Subcutaneous adipose tissue (tissue), 4 donors: ENCODE data around the gene GRID1. TPM values are rescaled to one million over a fixed set of nuclear protein-coding genes. Genes with fewer than 3 reads are reported as not detected.

Experiments used
- CTCF ChIP-seq: fragments of 450-650 bp; IDR thresholded peaks from one replicate; pipeline ENCODE4 v1.5.1; 2016; ENCODE audit warnings: low read depth, mild to moderate bottlenecking, control low read depth, antibody characterized with exemption, moderate library complexity
- total RNA-seq, 4 donors: library from RNA; depleted of rRNA; stranded (reverse); fragments of >200 nt; gene quantifications; one replicate each; pipeline ENCODE4 v1.1.0, GENCODE V29; 2016

GRID1 gene
- total RNA-seq, 4 donors from 2014 or later, result 0.49 to 2.0 (median 1.1) TPM

DNA sequence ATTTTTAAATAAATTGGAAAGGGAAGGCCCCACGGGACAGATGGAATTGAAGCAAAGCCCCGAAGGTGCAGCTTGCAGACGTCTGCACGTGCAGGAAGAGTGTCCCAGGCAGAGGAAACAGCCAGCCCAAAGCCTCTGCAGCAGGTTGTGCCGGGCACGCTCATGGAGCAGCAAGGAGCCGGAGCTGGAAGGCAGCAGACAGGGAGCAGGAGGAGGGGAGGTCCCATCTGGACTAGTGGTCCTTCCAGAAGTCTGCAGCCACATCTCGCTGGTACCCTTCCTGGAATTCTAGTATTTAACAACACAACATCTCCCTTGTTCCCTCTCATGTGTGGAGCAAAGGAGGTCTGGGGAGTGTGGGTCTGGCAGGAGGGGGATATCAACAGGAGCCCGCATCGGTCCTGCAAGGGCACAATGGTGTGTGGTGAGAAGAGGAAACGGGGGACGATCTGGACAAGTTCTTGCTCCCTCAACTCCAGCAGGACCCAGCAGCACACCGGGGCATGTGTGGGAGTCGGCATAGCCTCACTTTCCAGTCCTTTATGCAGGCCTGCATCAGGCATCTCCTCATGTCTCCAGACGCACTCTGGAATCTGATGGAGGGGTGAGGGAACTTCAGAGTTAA is 169.3 kb downstream of the GRID1 start:
- no peak for TF ChIP-seq CTCF

DNA sequence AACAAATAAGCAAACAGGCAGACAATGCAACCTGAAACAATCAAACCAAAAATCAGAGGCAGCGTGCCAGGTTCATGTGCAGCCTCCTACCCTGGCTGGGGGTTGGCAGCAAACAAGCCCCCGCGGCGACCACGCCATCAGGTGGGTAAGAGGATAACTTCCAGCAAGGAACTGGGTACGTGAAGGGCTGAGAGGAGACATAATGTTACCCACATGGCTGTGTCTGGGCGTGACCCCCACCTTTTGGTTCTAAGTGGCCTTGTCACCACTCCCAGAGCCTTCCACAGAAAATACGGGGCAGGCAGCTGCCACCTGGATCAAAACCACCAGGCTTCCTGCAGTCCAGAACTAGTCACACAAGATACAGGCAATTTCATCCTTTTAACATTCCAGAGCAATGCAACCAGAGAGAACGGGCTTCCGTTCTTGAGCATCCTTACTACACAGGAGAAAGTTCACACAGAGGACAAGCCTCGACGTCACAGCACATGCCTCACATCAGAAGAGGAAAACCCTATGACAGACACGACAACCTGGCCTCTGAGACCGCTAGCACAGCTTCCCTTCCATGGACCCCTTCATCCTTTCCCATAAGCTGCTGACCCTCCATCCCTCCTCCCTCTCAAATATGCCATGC is 171.0 kb downstream of the GRID1 start:
- no peak for TF ChIP-seq CTCF

- no peak for TF ChIP-seq CTCF
Observed at GRCh38 chr10:86194684-86195083, 171.9 kb downstream of the GRID1 start.

DNA sequence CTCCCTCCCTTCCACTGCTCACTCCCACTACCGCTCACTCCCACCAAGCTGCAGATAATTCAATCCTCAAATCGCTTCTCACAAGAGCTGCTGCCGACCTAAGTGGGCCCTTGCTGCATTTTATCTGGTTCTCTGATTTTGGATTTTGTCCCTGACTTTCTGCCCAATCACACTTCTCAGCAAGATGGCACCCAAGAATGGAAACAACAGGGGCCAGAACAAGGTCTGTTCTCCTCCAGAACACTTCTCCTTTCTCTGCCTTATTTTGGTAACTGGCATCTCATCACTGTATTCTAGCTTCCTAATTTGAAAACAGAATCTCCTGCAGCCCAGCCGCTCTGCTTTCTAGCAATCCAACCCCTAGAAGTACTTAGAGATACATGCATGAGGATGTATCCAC is 172.8 kb downstream of the GRID1 start:
- no peak for TF ChIP-seq CTCF

- TF ChIP-seq CTCF, result no peak
Observed at GRCh38 chr10:86192691-86193090, 173.9 kb downstream of the GRID1 start.

DNA sequence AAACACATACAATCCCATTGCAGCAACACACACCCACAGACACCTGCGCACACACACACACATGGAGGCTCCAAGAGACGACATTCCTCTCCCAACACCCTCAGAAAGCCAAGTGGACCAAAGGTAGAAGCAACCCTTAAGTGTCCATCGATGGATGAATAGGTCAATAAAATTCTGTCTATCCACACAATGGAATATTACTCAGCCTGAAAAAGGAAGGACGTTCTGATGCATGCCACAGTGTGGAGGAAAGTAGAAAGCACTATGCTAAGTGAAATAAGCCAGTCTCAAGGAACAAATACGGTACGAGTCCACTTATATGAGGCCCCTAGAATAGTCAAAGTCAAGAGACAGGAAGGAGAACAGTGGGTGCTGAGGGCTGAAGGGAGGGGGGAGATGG is 174.4 kb downstream of the GRID1 start:
- no peak for TF ChIP-seq CTCF

DNA sequence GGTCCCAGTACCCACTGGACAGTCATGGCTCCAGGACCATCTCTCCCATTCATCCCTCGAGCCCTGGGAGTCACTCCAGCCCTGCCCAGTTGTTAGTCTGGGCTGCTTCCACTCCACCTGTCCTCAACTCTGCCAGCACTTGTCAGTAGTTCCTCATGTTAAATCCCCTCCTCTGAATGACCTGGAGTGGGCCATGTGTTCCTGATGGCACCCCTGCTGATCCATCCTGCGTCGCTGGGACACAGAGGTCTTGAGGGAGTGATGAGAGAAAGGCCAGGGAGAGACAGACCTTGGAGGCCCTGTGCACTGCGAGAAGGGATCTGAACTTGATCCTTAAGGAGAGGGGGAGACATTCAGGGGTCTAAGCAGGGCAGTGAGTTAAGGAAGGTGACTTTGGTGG is 174.9 kb downstream of the GRID1 start:
- no peak for TF ChIP-seq CTCF
